Upper lobe of left lung (tissue), 6 donors: Measurements from ENCODE around the gene FAM20B. TPM values are rescaled to one million over a fixed set of nuclear protein-coding genes. Genes with fewer than 3 reads are reported as not detected.

ENCODE experiments used
- ATAC-seq, 2 donors: fragments of 200-7000 bp; cut with Tn5 transposase; one replicate each; pipeline ENCODE4 v1.9.1; 2022; ENCODE audit warnings: mild to moderate bottlenecking in 2 of 2, moderate library complexity in 2 of 2; ENCODE audit not compliant: low FRiP score in 2 of 2
- DNase-seq, 2 donors: peaks; one replicate each; pipeline ENCODE4 v3.0.0-alpha.2; 2019 to 2020
- H3K27ac ChIP-seq, 4 donors: fragments of 200-600 bp; sonication (generic); one replicate each; pipeline ENCODE4 v1.5.1; 2016 to 2019
- H3K27me3 ChIP-seq, 4 donors: fragments of 200-600 bp; sonication (generic); one replicate each; pipeline ENCODE4 v1.5.1; 2017 to 2019
- H3K36me3 ChIP-seq, 4 donors: fragments of 200-600 bp; sonication (generic); one replicate each; pipeline ENCODE4 v1.5.1; 2016 to 2019
- H3K4me1 ChIP-seq, 4 donors: fragments of 200-600 bp; sonication (generic); one replicate each; pipeline ENCODE4 v1.5.1; 2018 to 2019
- H3K4me3 ChIP-seq, 4 donors: fragments of 200-600 bp; sonication (generic); one replicate each; pipeline ENCODE4 v1.5.1; 2017 to 2019; ENCODE audit warnings: mild to moderate bottlenecking in 2 of 4, moderate library complexity in 1 of 4
- H3K9me3 ChIP-seq, 4 donors: fragments of 200-600 bp; sonication (generic); one replicate each; pipeline ENCODE4 v1.5.1; 2018 to 2019
- CTCF ChIP-seq, 6 experiments: fragments of 450-650 bp in 4 of 6; fragments of 200-600 bp in 2 of 6; sonication (generic) in 2 of 6; IDR thresholded peaks; one replicate each; pipeline ENCODE4 v1.5.1; 2016 to 2019; ENCODE audit warnings: antibody characterized with exemption in 6 of 6
- EP300 ChIP-seq, 4 donors: sonication (generic); formaldehyde crosslinking; IDR thresholded peaks; one replicate each; pipeline ENCODE4 v1.5.1; 2017; ENCODE audit warnings: antibody characterized with exemption in 4 of 4, control low read depth in 2 of 4
- POLR2A ChIP-seq, 4 donors: fragments of 450-650 bp; IDR thresholded peaks; one replicate each; pipeline ENCODE4 v1.5.1; 2016 to 2017; ENCODE audit warnings: antibody characterized with exemption in 4 of 4, mild to moderate bottlenecking in 2 of 4
- POLR2AphosphoS5 ChIP-seq, 2 donors: sonication (generic); formaldehyde crosslinking; IDR thresholded peaks; one replicate each; pipeline ENCODE4 v1.5.1; 2017; ENCODE audit warnings: antibody characterized with exemption in 2 of 2
- WGBS, 2 donors: methylation state at CpG; one replicate each; pipeline ENCODE4 v1.1.5; 2017 to 2018; 5-methylcytosine and 5-hydroxymethylcytosine counted together
- total RNA-seq, 6 donors: library from RNA; depleted of rRNA in 4 of 6; stranded (reverse); fragments of >200 nt in 4 of 6; gene quantifications; one replicate each; pipeline versions ENCODE4 v1.1.0 to v1.2.1, GENCODE V29; 2016 to 2021
- donor health status: DM: no; HTN: no; CAD: no; lungs with moderate emphysema.
- donor health status: DM: no; HTN: yes; CAD: no; lungs with severe emphysema.

The FAM20B gene
- total RNA-seq, 6 donors from 2014 or later = 7.3 to 41.7 (median 24.9) TPM

- Histone ChIP-seq H3K27ac (no peak overlapping the region), H3K4me3 (no peak overlapping the region), H3K9me3 (no peaks in the 10 kb centered on the region), H3K36me3 (peaks cover 15 to 62% (median 41%) of the 10 kb centered on the region in 4 donors), H3K4me1 (peaks cover 0 to 3% (median 0%) of the 10 kb centered on the region in 4 donors), H3K27me3 (no peaks in the 10 kb centered on the region)
- peak in 1 of 2 donors; percentile 8 for ATAC-seq
- whole genome bisulfite sequencing, 2 donors = 69 to 80% methylated on average over 11 to 15 of the region's 15 CpGs
- TF ChIP-seq POLR2AphosphoS5 (IDR thresholded peaks at IDR 0.05) = no peak
- no peak for TF ChIP-seq EP300 (IDR thresholded peaks at IDR 0.05)
- no peak for TF ChIP-seq CTCF (IDR thresholded peaks at IDR 0.05)
- no peak for TF ChIP-seq POLR2A (IDR thresholded peaks at IDR 0.05)
- DNase-seq = no peak
Measured at GRCh38 chr1:179107706-179108629, 82.3 kb downstream of the FAM20B start.

DNA sequence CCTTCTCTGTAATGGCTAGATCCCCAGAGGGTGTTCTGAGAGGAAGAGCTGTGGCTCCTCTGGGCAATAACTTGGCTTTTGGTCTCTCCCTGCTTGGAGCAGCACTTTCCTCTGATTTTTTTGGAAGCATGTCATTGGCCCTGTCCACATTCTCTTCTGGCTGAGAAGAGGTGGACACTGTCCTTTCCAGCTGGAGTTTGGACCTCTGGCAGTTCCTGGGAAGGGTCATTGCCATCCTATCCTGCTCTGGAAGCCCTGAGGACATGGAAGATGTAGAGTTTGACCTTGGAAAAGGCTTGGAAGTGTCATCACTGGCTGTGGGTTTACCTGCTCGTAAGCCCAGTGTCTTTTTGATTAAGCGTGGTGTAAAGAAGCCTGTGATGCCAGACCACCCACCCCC is 83.0 kb downstream of the FAM20B start:
- DNase-seq (no peak), ATAC-seq (no peak)
- H3K36me3 ChIP-seq = peaks cover 15 to 69% (median 41%) of the 10 kb centered on the region in 4 donors
- H3K27me3 ChIP-seq = no peaks in the 10 kb centered on the region
- H3K4me1 ChIP-seq = peaks cover 0 to 3% (median 0%) of the 10 kb centered on the region in 4 donors
- TF ChIP-seq POLR2AphosphoS5 (IDR thresholded peaks at IDR 0.05) = no peak
- TF ChIP-seq EP300 (IDR thresholded peaks at IDR 0.05) = no peak
- TF ChIP-seq POLR2A (IDR thresholded peaks at IDR 0.05) = no peak
- no peak for TF ChIP-seq CTCF (IDR thresholded peaks at IDR 0.05)
- H3K27ac ChIP-seq = no peak overlapping the region
- 95 to 100% methylated on average over 1 to 2 of the region's 2 CpGs for WGBS, 2 donors
- no peaks in the 10 kb centered on the region for H3K9me3 ChIP-seq
- no peak overlapping the region for H3K4me3 ChIP-seq

GRCh38 chr1:179115181-179115580 is 89.5 kb downstream of the FAM20B start:
- TF ChIP-seq CTCF (IDR thresholded peaks at IDR 0.05) (no peak), POLR2AphosphoS5 (IDR thresholded peaks at IDR 0.05) (no peak), POLR2A (IDR thresholded peaks at IDR 0.05) (no peak), EP300 (IDR thresholded peaks at IDR 0.05) (no peak)
- no peak overlapping the region for H3K27ac ChIP-seq
- peaks cover 18 to 86% (median 39%) of the 10 kb centered on the region in 4 donors for H3K36me3 ChIP-seq
- no peaks in the 10 kb centered on the region for H3K9me3 ChIP-seq
- WGBS, 2 donors = 91 to 95% methylated on average over 3 of the region's 3 CpGs
- no peak overlapping the region for H3K4me3 ChIP-seq
- DNase-seq = no peak
- H3K4me1 ChIP-seq = no peaks in the 10 kb centered on the region
- ATAC-seq = no peak
- no peaks in the 10 kb centered on the region for H3K27me3 ChIP-seq

- Histone ChIP-seq H3K27ac (no peak overlapping the region), H3K36me3 (peaks cover 7 to 64% (median 29%) of the 10 kb centered on the region in 4 donors), H3K9me3 (no peaks in the 10 kb centered on the region), H3K4me1 (no peaks in the 10 kb centered on the region), H3K4me3 (no peak overlapping the region), H3K27me3 (no peaks in the 10 kb centered on the region)
- DNase-seq (no peak), ATAC-seq (no peak)
- no peak for TF ChIP-seq CTCF (IDR thresholded peaks at IDR 0.05)
- TF ChIP-seq EP300 (IDR thresholded peaks at IDR 0.05) = no peak
- TF ChIP-seq POLR2AphosphoS5 (IDR thresholded peaks at IDR 0.05) = no peak
- no peak for TF ChIP-seq POLR2A (IDR thresholded peaks at IDR 0.05)
Measured at GRCh38 chr1:179119513-179119912, 93.8 kb downstream of the FAM20B start.
